Breast epithelium (tissue), 3 donors: ENCODE results near the gene SIGLEC14.

ENCODE experiments used
- CTCF ChIP-seq, 3 donors: fragments of 450-650 bp; IDR thresholded peaks; one replicate each; pipeline ENCODE4 v1.5.1; 2016 to 2017; ENCODE audit warnings: antibody characterized with exemption in 3 of 3, mild to moderate bottlenecking in 3 of 3, moderate library complexity in 3 of 3
- POLR2AphosphoS5 ChIP-seq, 3 donors: sonication (generic); formaldehyde crosslinking; IDR thresholded peaks; one replicate each; pipeline ENCODE4 v1.6.1; 2017; ENCODE audit warnings: antibody characterized with exemption in 3 of 3

GRCh38 chr19:51621178-51621577, 25.4 kb downstream of the SIGLEC14 start:
- TF ChIP-seq CTCF (IDR thresholded peaks at IDR 0.05), result no peak
- no peak for TF ChIP-seq POLR2AphosphoS5 (IDR thresholded peaks at IDR 0.05)
